Liver (tissue), 9 donors: ENCODE measurements around the gene KIAA1755. TPM values are rescaled to one million over a fixed set of nuclear protein-coding genes. Genes with fewer than 3 reads are reported as not detected.

Experiments
- DNase-seq: peaks from one replicate; pipeline ENCODE4 v3.0.0-alpha.2; 2017; ENCODE audit warnings: low spot score
- H3K27ac ChIP-seq, 2 donors: one replicate each; pipeline ENCODE4 v1.7.0; 2013; ENCODE audit warnings: inconsistent platforms in 2 of 2, low read length in 2 of 2, control low read depth in 1 of 2, low read depth in 1 of 2, mild to moderate bottlenecking in 1 of 2
- H3K27me3 ChIP-seq, 4 donors: one replicate each; pipeline versions ENCODE4 v1.6.1 to v1.7.0; 2013; ENCODE audit warnings: low read length in 3 of 4, inconsistent platforms in 1 of 4, mild to moderate bottlenecking in 1 of 4, moderate library complexity in 1 of 4; ENCODE audit not compliant: control insufficient read depth in 4 of 4, insufficient read depth in 4 of 4
- H3K36me3 ChIP-seq, 4 donors: one replicate each; pipeline versions ENCODE4 v1.6.1 to v1.7.0; 2013; ENCODE audit warnings: low read length in 3 of 4, mild to moderate bottlenecking in 3 of 4, low read depth in 1 of 4, moderate library complexity in 1 of 4; ENCODE audit not compliant: control insufficient read depth in 4 of 4, insufficient read depth in 3 of 4
- H3K4me1 ChIP-seq, 4 donors: one replicate each; pipeline versions ENCODE4 v1.6.1 to v1.7.0; 2013; ENCODE audit warnings: low read length in 3 of 4, mild to moderate bottlenecking in 3 of 4, moderate library complexity in 1 of 4; ENCODE audit not compliant: control insufficient read depth in 4 of 4, insufficient read depth in 4 of 4
- H3K4me3 ChIP-seq, 3 donors: one replicate each; pipeline versions ENCODE4 v1.6.1 to v1.7.0; 2013; ENCODE audit warnings: low read length in 3 of 3, control low read depth in 1 of 3, low read depth in 1 of 3, mild to moderate bottlenecking in 1 of 3
- H3K9ac ChIP-seq, 2 donors: one replicate each; pipeline ENCODE4 v1.7.0; 2013; ENCODE audit warnings: low read length in 2 of 2, mild to moderate bottlenecking in 2 of 2, moderate library complexity in 2 of 2, control low read depth in 1 of 2, low read depth in 1 of 2
- H3K9me3 ChIP-seq, 4 donors: one replicate each; pipeline versions ENCODE4 v1.6.1 to v1.7.0; 2013; ENCODE audit warnings: low read length in 3 of 4; ENCODE audit not compliant: control insufficient read depth in 4 of 4
- EGR1 ChIP-seq, 2 donors: IDR thresholded peaks; 2 replicates each; pipeline ENCODE4 v1.6.1; 2016 to 2018; ENCODE audit warnings: antibody characterized with exemption in 2 of 2, low read depth in 2 of 2
- FOXA1 ChIP-seq: IDR thresholded peaks from 2 replicates; pipeline ENCODE4 v1.6.1; 2016; ENCODE audit warnings: antibody characterized with exemption
- FOXA2 ChIP-seq: IDR thresholded peaks from 2 replicates; pipeline ENCODE4 v1.6.1; 2016; ENCODE audit warnings: antibody characterized with exemption
- GABPA ChIP-seq, 2 donors: IDR thresholded peaks in 1 of 2; conservative IDR thresholded peaks in 1 of 2; 2 replicates each; pipeline ENCODE4 v1.6.1; 2016; ENCODE audit warnings: antibody characterized with exemption in 2 of 2, mild to moderate bottlenecking in 1 of 2, moderate library complexity in 1 of 2
- HNF4A ChIP-seq, 2 donors: conservative IDR thresholded peaks; 2 replicates each; pipeline ENCODE4 v1.6.1; 2016; ENCODE audit warnings: antibody characterized with exemption in 2 of 2, mild to moderate bottlenecking in 2 of 2
- HNF4G ChIP-seq: IDR thresholded peaks from 2 replicates; pipeline ENCODE4 v1.6.1; 2016; ENCODE audit warnings: antibody characterized with exemption
- JUND ChIP-seq, 2 donors: IDR thresholded peaks; 2 replicates each; pipeline ENCODE4 v1.6.1; 2016; ENCODE audit warnings: antibody characterized with exemption in 2 of 2
- RAD21 ChIP-seq, 2 donors: IDR thresholded peaks; 2 replicates each; pipeline ENCODE4 v1.6.1; 2016; ENCODE audit warnings: antibody characterized with exemption in 2 of 2, mild to moderate bottlenecking in 2 of 2
- RXRA ChIP-seq, 2 donors: IDR thresholded peaks; 2 replicates each; pipeline ENCODE4 v1.6.1; 2017 to 2018; ENCODE audit warnings: antibody characterized with exemption in 2 of 2, mild to moderate bottlenecking in 1 of 2
- TAF1 ChIP-seq: conservative IDR thresholded peaks from 2 replicates; pipeline ENCODE4 v1.6.1; 2016; ENCODE audit warnings: antibody characterized with exemption, mild to moderate bottlenecking
- YY1 ChIP-seq: IDR thresholded peaks from 2 replicates; pipeline ENCODE4 v1.6.1; 2016; ENCODE audit warnings: antibody characterized with exemption, mild to moderate bottlenecking
- ZBTB33 ChIP-seq: IDR thresholded peaks from 2 replicates; pipeline ENCODE4 v1.6.1; 2016; ENCODE audit warnings: antibody characterized with exemption
- WGBS: extraction: QIAGEN DNeasy Blood & Tissue Kit; methylation state at CpG from one replicate; pipeline ENCODE4 v1.1.7; 2013; 5-methylcytosine and 5-hydroxymethylcytosine counted together
- polyA plus RNA-seq, 2 donors: library from polyadenylated mRNA; stranded (reverse) in 1 of 2; unstranded in 1 of 2; fragments of 200-250 nt in 1 of 2; fragments of >200 nt in 1 of 2; fragmentation: Nextera tagmentation in 1 of 2; extraction: Ambion mirVana in 1 of 2; gene quantifications; one replicate each; pipeline versions ENCODE4 v1.2.1 to v1.2.3, GENCODE V29; 2013 to 2015
- total RNA-seq, 2 donors: library from RNA; depleted of rRNA; stranded (reverse); fragments of >200 nt; gene quantifications; one replicate each; pipeline ENCODE4 v1.2.3, GENCODE V29; 2014
- TF ChIP-seq, protein P1 (sequence below): IDR thresholded peaks from 2 replicates; pipeline ENCODE4 v1.6.1; 2016; ENCODE audit warnings: antibody characterized with exemption
- TF ChIP-seq, protein P2 (sequence below): IDR thresholded peaks from 2 replicates; pipeline ENCODE4 v1.6.1; 2016; ENCODE audit warnings: antibody characterized with exemption, mild to moderate bottlenecking
- TF ChIP-seq, protein P3 (sequence below): IDR thresholded peaks from 2 replicates; pipeline ENCODE4 v1.6.1; 2016; ENCODE audit warnings: antibody characterized with exemption
- donor health status: healthy.
- donor health status: healthy.
- donor health status: healthy.
- donor health status: healthy.
- donor health status: healthy.

KIAA1755 gene
- total and polyA plus RNA-seq, 4 donors: 0.09 to 1.4 (median 0.81) TPM

- H3K9ac ChIP-seq: no peak overlapping the region
- H3K9me3 ChIP-seq: no peaks in the 10 kb centered on the region
- no peaks in the 10 kb centered on the region for H3K36me3 ChIP-seq
- peaks cover 3 to 12% (median 6%) of the 10 kb centered on the region in 4 donors for H3K4me1 ChIP-seq
- no peak for DNase-seq
- no peak for TF ChIP-seq TAF1
- TF ChIP-seq HNF4A (conservative IDR thresholded peaks at IDR 0.05): no peak
- TF ChIP-seq, protein P1, sequence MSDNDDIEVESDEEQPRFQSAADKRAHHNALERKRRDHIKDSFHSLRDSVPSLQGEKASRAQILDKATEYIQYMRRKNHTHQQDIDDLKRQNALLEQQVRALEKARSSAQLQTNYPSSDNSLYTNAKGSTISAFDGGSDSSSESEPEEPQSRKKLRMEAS: no peak
- no peak for TF ChIP-seq ZBTB33
- TF ChIP-seq YY1: no peak
- no peak for TF ChIP-seq HNF4G
- TF ChIP-seq FOXA2: no peak
- TF ChIP-seq RAD21 (IDR thresholded peaks at IDR 0.05): no peak
- TF ChIP-seq EGR1 (IDR thresholded peaks at IDR 0.05; ENCODE audit: low read depth in 2 of 2): no peak
- TF ChIP-seq RXRA (IDR thresholded peaks at IDR 0.05): no peak
- TF ChIP-seq, protein P2, sequence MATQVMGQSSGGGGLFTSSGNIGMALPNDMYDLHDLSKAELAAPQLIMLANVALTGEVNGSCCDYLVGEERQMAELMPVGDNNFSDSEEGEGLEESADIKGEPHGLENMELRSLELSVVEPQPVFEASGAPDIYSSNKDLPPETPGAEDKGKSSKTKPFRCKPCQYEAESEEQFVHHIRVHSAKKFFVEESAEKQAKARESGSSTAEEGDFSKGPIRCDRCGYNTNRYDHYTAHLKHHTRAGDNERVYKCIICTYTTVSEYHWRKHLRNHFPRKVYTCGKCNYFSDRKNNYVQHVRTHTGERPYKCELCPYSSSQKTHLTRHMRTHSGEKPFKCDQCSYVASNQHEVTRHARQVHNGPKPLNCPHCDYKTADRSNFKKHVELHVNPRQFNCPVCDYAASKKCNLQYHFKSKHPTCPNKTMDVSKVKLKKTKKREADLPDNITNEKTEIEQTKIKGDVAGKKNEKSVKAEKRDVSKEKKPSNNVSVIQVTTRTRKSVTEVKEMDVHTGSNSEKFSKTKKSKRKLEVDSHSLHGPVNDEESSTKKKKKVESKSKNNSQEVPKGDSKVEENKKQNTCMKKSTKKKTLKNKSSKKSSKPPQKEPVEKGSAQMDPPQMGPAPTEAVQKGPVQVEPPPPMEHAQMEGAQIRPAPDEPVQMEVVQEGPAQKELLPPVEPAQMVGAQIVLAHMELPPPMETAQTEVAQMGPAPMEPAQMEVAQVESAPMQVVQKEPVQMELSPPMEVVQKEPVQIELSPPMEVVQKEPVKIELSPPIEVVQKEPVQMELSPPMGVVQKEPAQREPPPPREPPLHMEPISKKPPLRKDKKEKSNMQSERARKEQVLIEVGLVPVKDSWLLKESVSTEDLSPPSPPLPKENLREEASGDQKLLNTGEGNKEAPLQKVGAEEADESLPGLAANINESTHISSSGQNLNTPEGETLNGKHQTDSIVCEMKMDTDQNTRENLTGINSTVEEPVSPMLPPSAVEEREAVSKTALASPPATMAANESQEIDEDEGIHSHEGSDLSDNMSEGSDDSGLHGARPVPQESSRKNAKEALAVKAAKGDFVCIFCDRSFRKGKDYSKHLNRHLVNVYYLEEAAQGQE: no peak
- TF ChIP-seq, protein P3, sequence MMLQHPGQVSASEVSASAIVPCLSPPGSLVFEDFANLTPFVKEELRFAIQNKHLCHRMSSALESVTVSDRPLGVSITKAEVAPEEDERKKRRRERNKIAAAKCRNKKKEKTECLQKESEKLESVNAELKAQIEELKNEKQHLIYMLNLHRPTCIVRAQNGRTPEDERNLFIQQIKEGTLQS: no peak
- no peak overlapping the region for H3K27ac ChIP-seq
- H3K4me3 ChIP-seq: no peak overlapping the region
- WGBS: 81% methylated on average over 3 of the region's 3 CpGs
- H3K27me3 ChIP-seq: no peaks in the 10 kb centered on the region
These were observed 69.6 kb downstream of the KIAA1755 start for GRCh38 chr20:38190936-38191371.

DNA sequence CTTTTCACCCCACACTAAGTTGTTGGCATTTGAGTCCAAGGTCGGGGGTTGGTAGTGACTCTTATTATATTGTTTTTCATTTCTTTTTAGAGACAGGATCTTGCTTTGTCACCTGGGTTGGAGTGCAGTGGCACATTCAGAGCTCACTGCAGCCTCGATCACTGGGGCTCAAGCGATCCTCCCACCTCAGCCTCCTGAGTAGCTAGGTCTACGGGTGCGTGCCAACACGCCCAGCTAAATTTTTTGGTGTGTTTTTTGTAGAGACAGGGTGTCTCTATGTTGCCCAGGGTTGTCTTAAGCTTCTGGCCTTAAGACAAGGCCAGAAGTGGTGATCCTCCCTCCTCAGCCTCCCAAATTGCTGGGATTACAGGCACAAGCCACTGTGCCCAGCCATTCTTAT is 70.4 kb downstream of the KIAA1755 start:
- DNase-seq: no peak
- Histone ChIP-seq H3K27ac (no peak overlapping the region), H3K4me3 (no peak overlapping the region), H3K36me3 (no peaks in the 10 kb centered on the region), H3K27me3 (no peaks in the 10 kb centered on the region), H3K9me3 (no peaks in the 10 kb centered on the region), H3K9ac (no peak overlapping the region), H3K4me1 (peaks cover 0 to 4% (median 1%) of the 10 kb centered on the region in 4 donors)
- WGBS: 97% methylated on average over 6 of the region's 6 CpGs
- TF ChIP-seq FOXA1: no peak
- no peak for TF ChIP-seq GABPA (IDR thresholded peaks at IDR 0.05 in 1 of 2, conservative IDR thresholded peaks at IDR 0.05 in 1 of 2)
- TF ChIP-seq JUND (IDR thresholded peaks at IDR 0.05): no peak
- no peak for TF ChIP-seq ZBTB33
- TF ChIP-seq, protein P3: no peak
- TF ChIP-seq, protein P2: no peak
- TF ChIP-seq, protein P1: no peak
- TF ChIP-seq RAD21 (IDR thresholded peaks at IDR 0.05): no peak
